K562 (cell line): ENCODE data around the gene GAL. TPM values are rescaled to one million over a fixed set of nuclear protein-coding genes. Genes with fewer than 3 reads are reported as not detected.

ENCODE experiments used
- ATAC-seq: fragments of 200-7000 bp; cut with Tn5 transposase; 3 replicates; pipeline ENCODE4 v1.9.1; 2020; ENCODE audit warnings: moderate library complexity
- BruUV-seq: library from RNA; stranded (reverse); fragments of 400-500 nt; replicated peaks from 2 replicates; lab custom pipeline; 2021; lab: Mats Ljungman, UMichigan
- CTCF ChIA-PET: fragments of 300-600 bp; formaldehyde crosslinking; extraction: SDS; loops from one replicate; lab custom pipeline; 2021; ENCODE audit warnings: low intra/inter-chr PET ratio; lab: Yijun Ruan, JAX
- POLR2A ChIA-PET: fragments of 300-600, 350-650 bp; sonication (Branson Sonifier 250); formaldehyde crosslinking; extraction: SDS; loops from one replicate; lab custom pipeline; 2021; ENCODE audit warnings: antibody characterized with exemption, inconsistent platforms; lab: Yijun Ruan, JAX
- DNase-seq, 4 experiments: peaks; one replicate each; pipeline versions ENCODE4 v3.0.0 to v3.0.0-alpha.2; 2011 to 2018; ENCODE audit warnings: low spot score in 3 of 4, mixed read lengths in 3 of 4; ENCODE audit errors: extremely low read depth in 1 of 4
- FAIRE-seq: peaks from 2 replicates; lab custom pipeline; 2011; peaks lifted over from hg19 to GRCh38; lab: Jason Lieb, UNC
- H2AFZ ChIP-seq: 2 replicates; pipeline ENCODE4 v1.6.0; 2011; ENCODE audit warnings: low read depth, low read length, control low read depth, inconsistent platforms
- H3K27ac ChIP-seq: fragments of 200-600 bp; 3 replicates; pipeline ENCODE4 v1.8.0; 2011; ENCODE audit warnings: low read depth, mild to moderate bottlenecking, control low read depth, inconsistent platforms, low read length, moderate library complexity, mixed read lengths; ENCODE audit errors: extremely low read depth
- H3K27me3 ChIP-seq, 2 experiments: fragments of 300-600 bp in 1 of 2; 2 replicates in 1 of 2; 3 replicates in 1 of 2; pipeline versions ENCODE4 v1.6.0 to v1.8.0; 2011; ENCODE audit warnings: inconsistent platforms in 2 of 2, low read length in 2 of 2, mild to moderate bottlenecking in 1 of 2, mixed read lengths in 1 of 2, moderate library complexity in 1 of 2; ENCODE audit not compliant: control insufficient read depth in 2 of 2, insufficient read depth in 2 of 2
- H3K36me3 ChIP-seq: fragments of 300-600 bp; 3 replicates; pipeline ENCODE4 v1.8.0; 2011; ENCODE audit warnings: mild to moderate bottlenecking, low read length, inconsistent platforms; ENCODE audit not compliant: control insufficient read depth, insufficient read depth
- H3K4me1 ChIP-seq, 2 experiments: fragments of 200-600 bp in 1 of 2; replicated peaks in 1 of 2; 2 replicates in 1 of 2; 3 replicates in 1 of 2; pipeline versions ENCODE4 v1.5.1 to v1.8.0; 2011; ENCODE audit warnings: inconsistent platforms in 2 of 2, low read length in 2 of 2, mild to moderate bottlenecking in 1 of 2, mixed read lengths in 1 of 2, moderate library complexity in 1 of 2; ENCODE audit not compliant: control insufficient read depth in 2 of 2, insufficient read depth in 2 of 2
- H3K4me2 ChIP-seq: 2 replicates; pipeline ENCODE4 v1.6.1; 2011; ENCODE audit warnings: low read length, control low read depth, inconsistent platforms, mixed read lengths; ENCODE audit not compliant: insufficient read depth
- H3K4me3 ChIP-seq: fragments of 200-600 bp; sonication (generic), shearing (Covaris generic); 2 replicates; pipeline ENCODE4 v1.5.1; 2016; ENCODE audit warnings: control low read depth, inconsistent platforms
- H3K79me2 ChIP-seq: fragments of 200-600 bp; 3 replicates; pipeline ENCODE4 v1.8.0; 2011; ENCODE audit warnings: low read length, inconsistent platforms; ENCODE audit not compliant: control insufficient read depth, insufficient read depth
- H3K9ac ChIP-seq, 2 experiments: 2 replicates each; pipeline versions ENCODE4 v1.6.0 to v1.6.1; 2011; ENCODE audit warnings: low read depth in 2 of 2, low read length in 2 of 2, control low read depth in 1 of 2, inconsistent platforms in 1 of 2, mild to moderate bottlenecking in 1 of 2, mixed read lengths in 1 of 2; ENCODE audit not compliant: insufficient read depth in 1 of 2
- H3K9me1 ChIP-seq: one replicate; pipeline ENCODE4 v1.6.0; 2011; ENCODE audit warnings: inconsistent platforms, mild to moderate bottlenecking, low read length, moderate library complexity; ENCODE audit not compliant: control insufficient read depth, insufficient read depth
- H3K9me3 ChIP-seq: replicated peaks from 2 replicates; pipeline ENCODE4 v1.5.1; 2011; ENCODE audit warnings: low read depth, low read length, inconsistent platforms; ENCODE audit not compliant: control insufficient read depth, insufficient read depth
- H4K20me1 ChIP-seq: replicated peaks from 2 replicates; pipeline ENCODE4 v1.6.1; 2011; ENCODE audit warnings: low read length, inconsistent platforms, mixed read lengths; ENCODE audit not compliant: control insufficient read depth, insufficient read depth
- CUX1 ChIP-seq: fragments of 200-800 bp; sonication (Bioruptor generic); IDR thresholded peaks from 2 replicates; pipeline ENCODE4 v1.6.1; 2016; ENCODE audit warnings: missing genetic modification characterization, missing compliant biosample characterization
- XRCC5 ChIP-seq: fragments of 200-400 bp; formaldehyde crosslinking; IDR thresholded peaks from 2 replicates; pipeline ENCODE4 v1.6.1; 2017; ENCODE audit warnings: low read depth, mild to moderate bottlenecking, low read length
- WGBS: fragments of 100-300 bp; shearing (Covaris generic); methylation state at CpG from one replicate; pipeline ENCODE4 v1.1.6; 2016; ENCODE audit warnings: low coverage, mixed read lengths; ENCODE audit not compliant: insufficient coverage; ENCODE audit errors: missing lambda C conversion rate; 5-methylcytosine and 5-hydroxymethylcytosine counted together
- in situ Hi-C: fragments of 300-500 bp; cut with MboI; formaldehyde crosslinking; loops from 4 replicates; pipeline ENCODE4 v1.15.0; 2018; ENCODE audit warnings: inconsistent platforms, mixed read lengths
- intact Hi-C: fragments of 100-400 bp; cut with micrococcal nuclease; formaldehyde crosslinking; loops from 2 replicates; pipeline ENCODE4 v1.14.2; 2022
- polyA plus RNA-seq, 8 experiments: library from polyadenylated mRNA; depleted of rRNA in 4 of 8; stranded (reverse) in 5 of 8; unstranded in 3 of 8; fragments of >200 nt; fragmentation: Nextera tagmentation in 2 of 8; fragmentation: Illumina TruSeq in 1 of 8; extraction: Ambion mirVana in 2 of 8; extraction: Trizol in 1 of 8; gene quantifications; 2 replicates each; pipeline versions ENCODE4 v1.2.1 to v1.2.3, GENCODE V29; 2011 to 2014; ENCODE audit warnings: inconsistent platforms in 1 of 8, missing spikeins in 1 of 8
- total RNA-seq, 7 experiments: library from RNA; depleted of rRNA in 6 of 7; stranded (reverse); fragments of >200 nt in 6 of 7; fragmentation: Illumina TruSeq in 2 of 7; extraction: Trizol in 2 of 7; gene quantifications; 2 replicates each; pipeline versions ENCODE4 v1.2.1 to v1.2.3, GENCODE V29; 2011 to 2021; ENCODE audit warnings: low replicate concordance in 1 of 7

Gene GAL
- total and polyA plus RNA-seq, 9 of the 15 experiments (the other 6 are each of a cell fraction or from before 2014, with no cell fraction given) = 10.6 to 119 (median 36.3) TPM

- TF ChIP-seq CUX1 (CRISPR knock-in tag) (no peak), XRCC5 (no peak)
- H3K9me3 ChIP-seq = no peaks in the 10 kb centered on the region
- in situ Hi-C loops = no loop called here
- no TSS peak for BruUV-seq
- H3K9ac ChIP-seq = no peak overlapping the region
- no peak overlapping the region for H3K27ac ChIP-seq
- FAIRE-seq (no peak), ATAC-seq (no peak; the same call in 2 of the 3 replicates), DNase-seq (no peak)
- H3K4me1 ChIP-seq = no peaks in the 10 kb centered on the region; a peak in 1 of 5 replicates
- peaks cover 0 to 3% of the 10 kb centered on the region in 2 experiments; a peak in 2 of 5 replicates for H3K27me3 ChIP-seq
- H4K20me1 ChIP-seq = no peaks in the 10 kb centered on the region; the same call in 1 of the 2 replicates
- H3K9me1 ChIP-seq = no peaks in the 10 kb centered on the region
- H3K36me3 ChIP-seq = no peaks in the 10 kb centered on the region
- CTCF ChIA-PET = no interaction called here
- H2AFZ ChIP-seq = no peak overlapping the region
- no peak overlapping the region for H3K4me2 ChIP-seq
- H3K4me3 ChIP-seq = no peak overlapping the region
- intact Hi-C loops = no loop called here
- WGBS = 68% methylated on average over 6 of the region's 6 CpGs
- no peaks in the 10 kb centered on the region for H3K79me2 ChIP-seq
- POLR2A ChIA-PET = interaction anchor here (0.7 kb wide), 1 partner anchor 14 kb away, joined by 3 read pairs; no protein-coding TSS in a partner anchor
These were observed 50.8 kb downstream of the GAL start for GRCh38 chr11:68735125-68735524.
